Endothelial cell of umbilical vein (primary cell): Measurements from ENCODE around the gene UNC119B. TPM values are rescaled to one million over a fixed set of nuclear protein-coding genes. Genes with fewer than 3 reads are reported as not detected.

ENCODE experiments used
- BruUV-seq: library from RNA; stranded (reverse); fragments of 400-500 nt; replicated peaks from 2 replicates; lab custom pipeline; 2021; lab: Mats Ljungman, UMichigan
- CTCF ChIA-PET: fragments of 300-600, 350-600 bp; sonication (Branson Sonifier 250); formaldehyde crosslinking; loops from one replicate; lab custom pipeline; 2021; ENCODE audit warnings: antibody characterized with exemption, inconsistent platforms; lab: Charles Lee
- POLR2A ChIA-PET: fragments of 300-600, 350-600 bp; sonication (Branson Sonifier 250); formaldehyde crosslinking; loops from one replicate; lab custom pipeline; 2021; ENCODE audit warnings: antibody characterized with exemption, inconsistent platforms; lab: Charles Lee
- DNase-seq: peaks from one replicate; pipeline ENCODE4 v3.0.0-alpha.2; 2011; ENCODE audit warnings: low read depth, low spot score
- FAIRE-seq: peaks from 2 replicates; lab custom pipeline; 2011; peaks lifted over from hg19 to GRCh38; lab: Jason Lieb, UNC
- H2AFZ ChIP-seq: 2 replicates; pipeline ENCODE4 v1.6.0; 2012; ENCODE audit warnings: low read depth, low read length, control low read depth, inconsistent platforms
- H3K27ac ChIP-seq: 2 replicates; pipeline ENCODE4 v1.5.1; 2011; ENCODE audit warnings: low read depth, mild to moderate bottlenecking, control low read depth, low read length, moderate library complexity; ENCODE audit not compliant: insufficient read depth
- H3K27me3 ChIP-seq, 2 experiments: 2 replicates each; pipeline versions ENCODE4 v1.6.0 to v1.6.1; 2011; ENCODE audit warnings: low read length in 2 of 2, mixed read lengths in 1 of 2; ENCODE audit not compliant: control insufficient read depth in 2 of 2, insufficient read depth in 2 of 2
- H3K36me3 ChIP-seq, 2 experiments: 2 replicates in 1 of 2; 3 replicates in 1 of 2; pipeline ENCODE4 v1.5.1; 2011; ENCODE audit warnings: low read length in 2 of 2, mild to moderate bottlenecking in 1 of 2, moderate library complexity in 1 of 2; ENCODE audit not compliant: control insufficient read depth in 2 of 2, insufficient read depth in 2 of 2; ENCODE audit errors: extremely low read depth in 1 of 2
- H3K4me1 ChIP-seq: 3 replicates; pipeline ENCODE4 v1.5.1; 2011; ENCODE audit warnings: mild to moderate bottlenecking, low read length; ENCODE audit not compliant: control insufficient read depth, insufficient read depth; ENCODE audit errors: extremely low read depth
- H3K4me2 ChIP-seq: 2 replicates; pipeline ENCODE4 v1.6.1; 2011; ENCODE audit warnings: low read length, control low read depth, mixed read lengths; ENCODE audit not compliant: insufficient read depth
- H3K4me3 ChIP-seq, 3 experiments: fragments of 200-600 bp in 1 of 3; sonication (generic), shearing (Covaris generic) in 1 of 3; replicated peaks in 1 of 3; 2 replicates each; pipeline ENCODE4 v1.5.1; 2011 to 2016; ENCODE audit warnings: control low read depth in 3 of 3, low read length in 3 of 3, mild to moderate bottlenecking in 2 of 3, inconsistent platforms in 1 of 3, low read depth in 1 of 3, moderate library complexity in 1 of 3; ENCODE audit not compliant: insufficient read depth in 1 of 3
- H3K79me2 ChIP-seq: 2 replicates; pipeline ENCODE4 v1.6.0; 2012; ENCODE audit warnings: low read length, inconsistent platforms; ENCODE audit not compliant: control insufficient read depth, insufficient read depth
- H3K9ac ChIP-seq: replicated peaks from 2 replicates; pipeline ENCODE3; 2011; ENCODE audit warnings: low read length, control low read depth; ENCODE audit not compliant: insufficient read depth; ENCODE audit errors: extremely low read depth
- H3K9me1 ChIP-seq: replicated peaks from 3 replicates; pipeline ENCODE4 v1.6.0; 2011; ENCODE audit warnings: mild to moderate bottlenecking, low read length; ENCODE audit not compliant: control insufficient read depth, insufficient read depth; ENCODE audit errors: extremely low read depth
- H3K9me3 ChIP-seq: replicated peaks from 2 replicates; pipeline ENCODE4 v1.5.1; 2012; ENCODE audit warnings: low read length, inconsistent platforms; ENCODE audit not compliant: control insufficient read depth, insufficient read depth
- H4K20me1 ChIP-seq: replicated peaks from 2 replicates; pipeline ENCODE3; 2011; ENCODE audit warnings: mild to moderate bottlenecking, low read length; ENCODE audit not compliant: control insufficient read depth, insufficient read depth; ENCODE audit errors: extremely low read depth
- EZH2 ChIP-seq: IDR thresholded peaks from 2 replicates; pipeline ENCODE4 v1.6.1; 2012; ENCODE audit warnings: borderline replicate concordance, low read depth, mild to moderate bottlenecking, moderate library complexity, low read length, inconsistent platforms; ENCODE audit not compliant: severe bottlenecking
- FOS ChIP-seq: IDR thresholded peaks from 2 replicates; pipeline ENCODE4 v1.6.1; 2011; ENCODE audit warnings: mild to moderate bottlenecking, low read length, moderate library complexity, borderline replicate concordance; ENCODE audit not compliant: insufficient read depth
- GATA2 ChIP-seq: IDR thresholded peaks from 2 replicates; pipeline ENCODE4 v1.7.0; 2011; ENCODE audit warnings: low read depth, mild to moderate bottlenecking, moderate library complexity, mixed read lengths, low read length; ENCODE audit not compliant: insufficient read length, insufficient read depth
- JUN ChIP-seq: IDR thresholded peaks from 2 replicates; pipeline ENCODE4 v1.6.1; 2011; ENCODE audit warnings: borderline replicate concordance, low read depth; ENCODE audit not compliant: insufficient read length, insufficient read depth
- MYC ChIP-seq: IDR thresholded peaks from one replicate; pipeline ENCODE4 v1.6.1; 2011; ENCODE audit warnings: mild to moderate bottlenecking, low read depth, low read length
- POLR2A ChIP-seq: IDR thresholded peaks from 2 replicates; pipeline ENCODE4 v1.6.1; 2012; ENCODE audit warnings: low read depth, mild to moderate bottlenecking, control low read depth, low read length
- POLR2AphosphoS5 ChIP-seq: IDR thresholded peaks from 2 replicates; pipeline ENCODE4 v1.6.1; 2012; ENCODE audit warnings: low read depth, mild to moderate bottlenecking, control low read depth, low read length, moderate library complexity; ENCODE audit not compliant: insufficient read depth
- dilution Hi-C: fragments of 300-500 bp; cut with MboI; formaldehyde crosslinking; loops from one replicate; pipeline ENCODE4 v1.15.0; 2019; ENCODE audit warnings: low sequenced_read_pairs; ENCODE audit not compliant: extremely low pct_ligation_motif_present
- intact Hi-C: fragments of 100-400 bp; cut with micrococcal nuclease; formaldehyde crosslinking; loops from one replicate; pipeline ENCODE4 v1.10.0; 2022
- polyA plus RNA-seq, 4 experiments: library from polyadenylated mRNA; depleted of rRNA in 3 of 4; stranded (reverse) in 3 of 4; unstranded in 1 of 4; fragments of >200 nt; gene quantifications; 2 replicates each; pipeline versions ENCODE4 v1.2.1 to v1.2.3, GENCODE V29; 2011 to 2012; ENCODE audit warnings: missing spikeins in 1 of 4
- total RNA-seq: library from RNA; stranded (reverse); gene quantifications from 2 replicates; pipeline ENCODE4 v1.2.3, GENCODE V29; 2021
- TF ChIP-seq, protein P1 (sequence below), 2 donors: IDR thresholded peaks; 1 replicate in 1 of 2; 2 replicates in 1 of 2; pipeline ENCODE4 v1.5.1; 2011; ENCODE audit warnings: low read length in 2 of 2, mild to moderate bottlenecking in 2 of 2, moderate library complexity in 2 of 2, control low read depth in 1 of 2, inconsistent platforms in 1 of 2, low read depth in 1 of 2; ENCODE audit not compliant: insufficient read depth in 1 of 2; ENCODE audit errors: extremely low read depth in 1 of 2
- TF ChIP-seq, protein P2 (sequence below): IDR thresholded peaks from 2 replicates; pipeline ENCODE4 v1.6.1; 2011; ENCODE audit not compliant: insufficient read depth, insufficient read length

UNC119B gene
- total and polyA plus RNA-seq, 2 donors (not counting 3 experiments of a cell fraction or from before 2014, with no cell fraction given), result 23.1 to 33.7 TPM

DNA sequence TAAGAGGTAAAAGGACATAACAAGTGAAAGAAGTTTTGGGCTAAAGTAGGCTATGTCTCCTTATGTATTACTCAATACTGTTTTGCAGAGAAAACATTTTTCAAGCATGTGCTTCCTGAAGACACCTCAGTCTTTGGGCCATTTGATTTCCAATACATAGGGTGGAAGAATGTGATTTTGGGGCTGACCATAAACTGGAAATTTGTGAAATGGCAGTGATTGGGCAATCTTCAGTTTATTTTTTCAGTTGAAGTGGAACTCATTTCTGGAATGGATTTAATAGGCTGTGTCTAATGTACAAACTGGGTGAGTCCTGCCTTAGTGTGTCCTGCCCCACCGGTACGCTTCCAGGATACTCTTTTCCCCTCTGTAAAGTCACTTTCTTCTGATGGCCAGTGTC lies 12.5 kb downstream of the UNC119B start:
- TF ChIP-seq FOS (no peak), EZH2 (no peak), POLR2A (no peak), JUN (no peak), MYC (no peak), GATA2 (no peak), POLR2AphosphoS5 (no peak)
- TF ChIP-seq, protein P1, sequence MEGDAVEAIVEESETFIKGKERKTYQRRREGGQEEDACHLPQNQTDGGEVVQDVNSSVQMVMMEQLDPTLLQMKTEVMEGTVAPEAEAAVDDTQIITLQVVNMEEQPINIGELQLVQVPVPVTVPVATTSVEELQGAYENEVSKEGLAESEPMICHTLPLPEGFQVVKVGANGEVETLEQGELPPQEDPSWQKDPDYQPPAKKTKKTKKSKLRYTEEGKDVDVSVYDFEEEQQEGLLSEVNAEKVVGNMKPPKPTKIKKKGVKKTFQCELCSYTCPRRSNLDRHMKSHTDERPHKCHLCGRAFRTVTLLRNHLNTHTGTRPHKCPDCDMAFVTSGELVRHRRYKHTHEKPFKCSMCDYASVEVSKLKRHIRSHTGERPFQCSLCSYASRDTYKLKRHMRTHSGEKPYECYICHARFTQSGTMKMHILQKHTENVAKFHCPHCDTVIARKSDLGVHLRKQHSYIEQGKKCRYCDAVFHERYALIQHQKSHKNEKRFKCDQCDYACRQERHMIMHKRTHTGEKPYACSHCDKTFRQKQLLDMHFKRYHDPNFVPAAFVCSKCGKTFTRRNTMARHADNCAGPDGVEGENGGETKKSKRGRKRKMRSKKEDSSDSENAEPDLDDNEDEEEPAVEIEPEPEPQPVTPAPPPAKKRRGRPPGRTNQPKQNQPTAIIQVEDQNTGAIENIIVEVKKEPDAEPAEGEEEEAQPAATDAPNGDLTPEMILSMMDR (IDR thresholded peaks at IDR 0.05; ENCODE audit: extremely low read depth in 1 of 2, insufficient read depth in 1 of 2, low read depth in 1 of 2, low read length in 2 of 2), result no peak
- TF ChIP-seq, protein P2, sequence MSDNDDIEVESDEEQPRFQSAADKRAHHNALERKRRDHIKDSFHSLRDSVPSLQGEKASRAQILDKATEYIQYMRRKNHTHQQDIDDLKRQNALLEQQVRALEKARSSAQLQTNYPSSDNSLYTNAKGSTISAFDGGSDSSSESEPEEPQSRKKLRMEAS, result no peak
- no peaks in the 10 kb centered on the region for H3K27me3 ChIP-seq
- no peak overlapping the region for H3K9ac ChIP-seq
- peaks cover 17 to 36% of the 10 kb centered on the region in 2 experiments for H3K36me3 ChIP-seq
- no peaks in the 10 kb centered on the region for H3K9me3 ChIP-seq
- no peak overlapping the region for H3K4me2 ChIP-seq
- FAIRE-seq, result no peak
- POLR2A ChIA-PET, result no interaction called here
- no peak overlapping the region for H3K27ac ChIP-seq
- no peaks in the 10 kb centered on the region for H3K9me1 ChIP-seq
- dilution Hi-C loops, result no loop called here
- no peak for DNase-seq
- no peaks in the 10 kb centered on the region for H3K79me2 ChIP-seq
- BruUV-seq, result no TSS peak
- peaks cover 10% of the 10 kb centered on the region for H3K4me1 ChIP-seq
- H4K20me1 ChIP-seq, result no peaks in the 10 kb centered on the region
- intact Hi-C loops, result no loop called here
- CTCF ChIA-PET, result interaction anchor here (0.8 to 1.4 kb wide), 2 partner anchors 73 to 249 kb away, joined by 3 to 4 read pairs; no protein-coding TSS in a partner anchor
- H3K4me3 ChIP-seq, result no peak overlapping the region
- no peak overlapping the region for H2AFZ ChIP-seq
